ENCODE data around the gene SGCE. TPM values are rescaled to one million over a fixed set of nuclear protein-coding genes. Genes with fewer than 3 reads are reported as not detected.

The SGCE gene
- total RNA-seq, 1 experiment from 2014 or later, result 33.8 TPM

DNA sequence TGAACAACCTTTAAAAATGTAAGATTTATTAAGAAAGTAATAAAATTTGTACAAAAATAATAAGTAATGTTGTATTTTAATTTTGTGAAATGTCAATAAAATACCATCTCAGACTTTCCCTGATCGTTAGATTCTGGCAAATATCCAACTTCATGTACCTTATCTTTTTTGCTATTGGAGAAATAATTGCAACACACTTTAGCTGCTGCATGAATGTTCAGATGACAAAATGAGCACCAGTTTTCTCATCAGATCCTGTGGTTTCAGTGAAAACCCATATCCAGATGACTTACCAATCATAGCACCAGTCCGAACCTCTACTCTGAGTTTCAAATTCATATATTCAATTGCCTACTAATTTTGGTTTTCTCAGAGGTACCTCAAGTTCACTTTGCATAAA lies 76.5 kb downstream of the SGCE start:
- Mint-ChIP-seq H3K9me3 (ENCODE audit: low read depth, unreplicated experiment) (peaks cover 11% of the 10 kb centered on the region), H3K4me1 (ENCODE audit: low read depth, unreplicated experiment) (peaks cover 55% of the 10 kb centered on the region), H3K27ac (ENCODE audit: unreplicated experiment) (peak overlapping the region; percentile 91), H3K4me3 (ENCODE audit: low read depth, unreplicated experiment) (no peak overlapping the region), H3K36me3 (ENCODE audit: insufficient read depth, unreplicated experiment) (peaks cover 6% of the 10 kb centered on the region), H3K27me3 (ENCODE audit: unreplicated experiment) (no peaks in the 10 kb centered on the region)
- TF ChIP-seq, protein P1, sequence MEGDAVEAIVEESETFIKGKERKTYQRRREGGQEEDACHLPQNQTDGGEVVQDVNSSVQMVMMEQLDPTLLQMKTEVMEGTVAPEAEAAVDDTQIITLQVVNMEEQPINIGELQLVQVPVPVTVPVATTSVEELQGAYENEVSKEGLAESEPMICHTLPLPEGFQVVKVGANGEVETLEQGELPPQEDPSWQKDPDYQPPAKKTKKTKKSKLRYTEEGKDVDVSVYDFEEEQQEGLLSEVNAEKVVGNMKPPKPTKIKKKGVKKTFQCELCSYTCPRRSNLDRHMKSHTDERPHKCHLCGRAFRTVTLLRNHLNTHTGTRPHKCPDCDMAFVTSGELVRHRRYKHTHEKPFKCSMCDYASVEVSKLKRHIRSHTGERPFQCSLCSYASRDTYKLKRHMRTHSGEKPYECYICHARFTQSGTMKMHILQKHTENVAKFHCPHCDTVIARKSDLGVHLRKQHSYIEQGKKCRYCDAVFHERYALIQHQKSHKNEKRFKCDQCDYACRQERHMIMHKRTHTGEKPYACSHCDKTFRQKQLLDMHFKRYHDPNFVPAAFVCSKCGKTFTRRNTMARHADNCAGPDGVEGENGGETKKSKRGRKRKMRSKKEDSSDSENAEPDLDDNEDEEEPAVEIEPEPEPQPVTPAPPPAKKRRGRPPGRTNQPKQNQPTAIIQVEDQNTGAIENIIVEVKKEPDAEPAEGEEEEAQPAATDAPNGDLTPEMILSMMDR (IDR thresholded peaks at IDR 0.05; ENCODE audit: unreplicated experiment), result no peak
- intact Hi-C loops (cut with micrococcal nuclease; ENCODE audit: unreplicated experiment), result no loop called here
- CTCF ChIA-PET, result interaction anchor here (0.6 kb wide), 1 partner anchor 57 kb away, joined by 3 read pairs; no protein-coding TSS in a partner anchor
- no TSS peak for BruUV-seq (replicated peaks)
- no peak for DNase-seq

DNA sequence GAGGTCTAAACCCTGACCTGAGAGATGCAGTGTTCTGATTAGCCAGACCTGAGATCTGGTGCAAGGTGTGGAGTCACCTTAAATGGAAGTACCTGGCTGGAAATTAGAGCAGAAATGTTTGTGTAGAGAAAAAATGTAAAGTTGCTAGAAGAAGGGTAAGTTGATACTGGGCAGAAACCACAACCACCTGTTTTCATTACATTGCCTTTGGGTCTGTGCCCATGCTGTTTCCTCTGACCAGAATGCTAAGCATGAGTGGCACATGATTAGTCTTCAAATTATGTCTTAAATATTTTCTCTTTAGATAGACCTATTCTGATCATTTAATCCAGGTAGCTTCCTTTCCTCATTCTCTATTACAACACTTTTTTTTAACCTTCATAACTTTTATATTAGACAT lies 77.3 kb downstream of the SGCE start:
- no peak overlapping the region for H3K4me3 Mint-ChIP-seq (ENCODE audit: low read depth, unreplicated experiment)
- H3K4me1 Mint-ChIP-seq (ENCODE audit: low read depth, unreplicated experiment), result peaks cover 46% of the 10 kb centered on the region

DNA sequence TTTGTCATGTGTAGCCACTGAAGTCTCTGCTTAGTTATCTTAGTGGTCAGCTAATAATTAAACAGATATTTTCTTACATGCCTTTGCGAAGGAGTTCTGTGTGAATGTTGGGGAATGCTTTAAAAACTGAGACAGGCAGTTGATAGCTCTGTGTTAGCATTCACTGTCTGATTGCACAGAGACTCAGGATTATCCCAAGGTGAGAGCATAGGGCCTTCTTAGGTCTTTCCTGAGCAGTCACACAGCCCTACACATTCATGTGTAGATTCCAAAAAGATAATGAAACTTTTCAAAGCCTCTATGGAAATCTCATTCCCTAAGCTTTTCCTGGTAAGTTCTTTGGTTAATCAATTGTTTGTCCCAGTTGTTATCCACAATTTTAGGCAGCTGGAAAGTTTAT lies 78.6 kb downstream of the SGCE start:
- TF ChIP-seq, protein P1 (IDR thresholded peaks at IDR 0.05; ENCODE audit: unreplicated experiment), result no peak
- Mint-ChIP-seq H3K4me1 (ENCODE audit: low read depth, unreplicated experiment) (peaks cover 45% of the 10 kb centered on the region), H3K36me3 (ENCODE audit: insufficient read depth, unreplicated experiment) (peaks cover 6% of the 10 kb centered on the region), H3K27ac (ENCODE audit: unreplicated experiment) (no peak overlapping the region), H3K4me3 (ENCODE audit: low read depth, unreplicated experiment) (no peak overlapping the region), H3K27me3 (ENCODE audit: unreplicated experiment) (no peaks in the 10 kb centered on the region), H3K9me3 (ENCODE audit: low read depth, unreplicated experiment) (peaks cover 11% of the 10 kb centered on the region)
- CTCF ChIA-PET, result no interaction called here
- DNase-seq, result no peak
- no TSS peak for BruUV-seq (replicated peaks)
- intact Hi-C loops (cut with micrococcal nuclease; ENCODE audit: unreplicated experiment), result no loop called here

More for the DNA sequence above, 77.3 kb downstream of the SGCE start:
- H3K27me3 Mint-ChIP-seq (ENCODE audit: unreplicated experiment), result no peaks in the 10 kb centered on the region
- TF ChIP-seq, protein P1 (IDR thresholded peaks at IDR 0.05; ENCODE audit: unreplicated experiment), result no peak
- H3K27ac Mint-ChIP-seq (ENCODE audit: unreplicated experiment), result peak overlapping the region; percentile 84
- peaks cover 11% of the 10 kb centered on the region for H3K9me3 Mint-ChIP-seq (ENCODE audit: low read depth, unreplicated experiment)
- peaks cover 6% of the 10 kb centered on the region for H3K36me3 Mint-ChIP-seq (ENCODE audit: insufficient read depth, unreplicated experiment)
- intact Hi-C loops (cut with micrococcal nuclease; ENCODE audit: unreplicated experiment), result no loop called here
- CTCF ChIA-PET, result no interaction called here
- peak; percentile 46 for DNase-seq
- BruUV-seq (replicated peaks), result no TSS peak

DNA sequence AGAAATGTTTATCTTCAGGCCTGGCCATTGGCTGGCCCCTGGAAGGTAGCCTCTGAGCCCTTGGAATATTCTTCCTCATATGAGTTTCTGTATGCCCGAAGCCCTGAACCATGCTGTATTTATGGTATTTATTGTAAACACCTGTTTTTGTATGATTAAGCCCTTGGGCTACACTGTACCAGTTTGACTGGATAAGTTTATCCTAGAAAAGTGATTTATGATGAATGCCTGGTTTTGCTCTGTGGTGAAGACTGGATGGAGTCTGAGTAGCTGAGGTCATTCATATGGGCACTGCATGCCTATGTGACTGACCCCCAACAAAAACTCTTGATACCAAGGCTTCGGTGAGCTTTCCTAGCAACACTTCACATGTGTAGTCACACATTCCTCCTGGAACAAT lies 79.6 kb downstream of the SGCE start:
- no peak for DNase-seq
- Mint-ChIP-seq H3K27me3 (ENCODE audit: unreplicated experiment) (no peaks in the 10 kb centered on the region), H3K36me3 (ENCODE audit: insufficient read depth, unreplicated experiment) (peaks cover 6% of the 10 kb centered on the region), H3K4me3 (ENCODE audit: low read depth, unreplicated experiment) (no peak overlapping the region), H3K9me3 (ENCODE audit: low read depth, unreplicated experiment) (peaks cover 11% of the 10 kb centered on the region), H3K27ac (ENCODE audit: unreplicated experiment) (no peak overlapping the region), H3K4me1 (ENCODE audit: low read depth, unreplicated experiment) (peaks cover 40% of the 10 kb centered on the region)
- TF ChIP-seq, protein P1 (IDR thresholded peaks at IDR 0.05; ENCODE audit: unreplicated experiment), result no peak
- CTCF ChIA-PET, result no interaction called here
- no TSS peak for BruUV-seq (replicated peaks)
- intact Hi-C loops (cut with micrococcal nuclease; ENCODE audit: unreplicated experiment), result no loop called here
